HEK293 (cell line): ENCODE results near the gene LYST.

Experiments
- CTCF ChIA-PET: fragments of 350-600 bp; formaldehyde crosslinking; extraction: SDS; loops from one replicate; lab custom pipeline; 2021; ENCODE audit warnings: antibody characterized with exemption; lab: Yijun Ruan, JAX
- POLR2A ChIA-PET: fragments of 300-600 bp; formaldehyde crosslinking; extraction: SDS; loops from one replicate; lab custom pipeline; 2020; ENCODE audit warnings: antibody characterized with exemption, inconsistent platforms; lab: Yijun Ruan, JAX
- H3K27ac ChIP-seq: fragments of 200-500 bp; sonication (Bioruptor generic); 2 replicates; pipeline ENCODE4 v1.5.1; 2014; ENCODE audit warnings: low read depth, low read length, control low read depth, inconsistent platforms; ENCODE audit errors: extremely low read depth
- H3K36me3 ChIP-seq, 2 experiments: fragments of 200-500 bp in 1 of 2; sonication (Bioruptor generic) in 1 of 2; 1 replicate in 1 of 2; 2 replicates in 1 of 2; pipeline ENCODE4 v1.5.1; 2014 to 2017; ENCODE audit warnings: inconsistent platforms in 2 of 2, low read length in 2 of 2; ENCODE audit not compliant: control insufficient read depth in 2 of 2, insufficient read depth in 1 of 2
- H3K4me1 ChIP-seq: fragments of 200-500 bp; sonication (Bioruptor generic); 2 replicates; pipeline ENCODE4 v1.5.1; 2014; ENCODE audit warnings: mild to moderate bottlenecking, low read length, inconsistent platforms; ENCODE audit not compliant: control insufficient read depth, insufficient read depth
- H3K4me3 ChIP-seq: 2 replicates; pipeline ENCODE4 v1.5.1; 2011; ENCODE audit warnings: low read depth, mild to moderate bottlenecking, control low read depth, low read length, moderate library complexity
- H3K9me3 ChIP-seq: fragments of 200-500 bp; sonication (Bioruptor generic); 2 replicates; pipeline ENCODE4 v1.5.1; 2014; ENCODE audit warnings: low read depth, low read length, inconsistent platforms; ENCODE audit not compliant: control insufficient read depth, insufficient read depth
- FEZF1 ChIP-seq: fragments of 450-650 bp; formaldehyde crosslinking; IDR thresholded peaks from 2 replicates; pipeline ENCODE4 v1.5.1; 2016; ENCODE audit warnings: missing biosample characterization, missing genetic modification characterization
- GLIS2 ChIP-seq: fragments of 450-650 bp; formaldehyde crosslinking; IDR thresholded peaks from 2 replicates; pipeline ENCODE4 v1.5.1; 2016; ENCODE audit warnings: missing biosample characterization, missing genetic modification characterization
- IKZF3 ChIP-seq: fragments of 450-650 bp; IDR thresholded peaks from 2 replicates; pipeline ENCODE4 v1.5.0; 2018; ENCODE audit warnings: missing biosample characterization, mild to moderate bottlenecking, missing genetic modification characterization, moderate library complexity
- KLF1 ChIP-seq: fragments of 450-650 bp; formaldehyde crosslinking; IDR thresholded peaks from 2 replicates; pipeline ENCODE4 v1.5.1; 2016; ENCODE audit warnings: missing biosample characterization, missing genetic modification characterization
- KLF9 ChIP-seq: fragments of 450-650 bp; formaldehyde crosslinking; IDR thresholded peaks from 2 replicates; pipeline ENCODE4 v1.5.1; 2016; ENCODE audit warnings: missing biosample characterization, missing genetic modification characterization, low read depth
- MEIS1 ChIP-seq: sonication (generic); formaldehyde crosslinking; IDR thresholded peaks from 2 replicates; pipeline ENCODE4 v1.8.1; 2022; ENCODE audit warnings: missing genetic modification reagents, mild to moderate bottlenecking, borderline replicate concordance
- SETDB1 ChIP-seq: IDR thresholded peaks from one replicate; pipeline ENCODE4 v1.6.1; 2017; ENCODE audit warnings: mild to moderate bottlenecking, low read length, moderate library complexity, mixed read lengths; ENCODE audit not compliant: insufficient read length
- TRIM28 ChIP-seq: IDR thresholded peaks from 2 replicates; pipeline ENCODE4 v1.6.1; 2011; ENCODE audit warnings: low read length, control low read depth, borderline replicate concordance
- YY2 ChIP-seq: fragments of 450-650 bp; formaldehyde crosslinking; IDR thresholded peaks from 2 replicates; pipeline ENCODE4 v1.5.1; 2016; ENCODE audit warnings: missing biosample characterization, missing genetic modification characterization
- ZNF121 ChIP-seq: fragments of 450-650 bp; formaldehyde crosslinking; IDR thresholded peaks from 2 replicates; pipeline ENCODE4 v1.5.1; 2016; ENCODE audit warnings: missing biosample characterization, missing genetic modification characterization
- ZNF221 ChIP-seq: fragments of 450-650 bp; formaldehyde crosslinking; IDR thresholded peaks from 2 replicates; pipeline ENCODE4 v1.5.1; 2017; ENCODE audit warnings: missing biosample characterization, missing genetic modification characterization, borderline replicate concordance
- ZNF24 ChIP-seq: fragments of 450-650 bp; formaldehyde crosslinking; IDR thresholded peaks from 2 replicates; pipeline ENCODE4 v1.5.1; 2016; ENCODE audit warnings: missing biosample characterization, missing genetic modification characterization
- ZNF274 ChIP-seq, 2 experiments: fragments of 200-500 bp in 1 of 2; fragments of 450-650 bp in 1 of 2; sonication (Bioruptor generic) in 1 of 2; formaldehyde crosslinking in 1 of 2; IDR thresholded peaks; 2 replicates each; pipeline versions ENCODE4 v1.5.1 to v1.6.1; 2014 to 2016; ENCODE audit warnings: borderline replicate concordance in 1 of 2, inconsistent platforms in 1 of 2, low read length in 1 of 2, missing biosample characterization in 1 of 2, missing genetic modification characterization in 1 of 2
- ZNF37A ChIP-seq: fragments of 450-650 bp; IDR thresholded peaks from 2 replicates; pipeline ENCODE4 v1.5.1; 2018; ENCODE audit warnings: missing biosample characterization, missing genetic modification characterization
- ZNF473 ChIP-seq: fragments of 450-650 bp; formaldehyde crosslinking; IDR thresholded peaks from 2 replicates; pipeline ENCODE4 v1.5.1; 2017; ENCODE audit warnings: missing biosample characterization, missing genetic modification characterization
- ZNF521 ChIP-seq: fragments of 450-650 bp; formaldehyde crosslinking; IDR thresholded peaks from 2 replicates; pipeline ENCODE4 v1.5.1; 2017; ENCODE audit warnings: missing biosample characterization, mild to moderate bottlenecking, missing genetic modification characterization
- ZNF561 ChIP-seq: fragments of 450-650 bp; IDR thresholded peaks from 2 replicates; pipeline ENCODE4 v1.5.1; 2018; ENCODE audit warnings: missing biosample characterization, missing genetic modification characterization, borderline replicate concordance
- ZNF626 ChIP-seq: fragments of 450-650 bp; sonication (Bioruptor Pico); formaldehyde crosslinking; IDR thresholded peaks from 2 replicates; pipeline ENCODE4 v1.5.1; 2018; ENCODE audit warnings: missing biosample characterization, missing genetic modification characterization, inconsistent platforms
- ZNF660 ChIP-seq: fragments of 450-650 bp; IDR thresholded peaks from 2 replicates; pipeline ENCODE4 v1.5.1; 2018; ENCODE audit warnings: missing biosample characterization, mild to moderate bottlenecking, missing genetic modification characterization
- ZNF76 ChIP-seq: fragments of 450-650 bp; formaldehyde crosslinking; IDR thresholded peaks from 2 replicates; pipeline ENCODE4; 2016; ENCODE audit warnings: low read depth, missing biosample characterization, missing genetic modification characterization, borderline replicate concordance
- ZSCAN30 ChIP-seq: fragments of 450-650 bp; IDR thresholded peaks from 2 replicates; pipeline ENCODE4 v1.5.1; 2018; ENCODE audit warnings: missing biosample characterization, mild to moderate bottlenecking, missing genetic modification characterization, moderate library complexity
- TF ChIP-seq, protein P1 (sequence below): fragments of 450-650 bp; formaldehyde crosslinking; IDR thresholded peaks from 2 replicates; pipeline ENCODE4 v1.5.1; 2016; ENCODE audit warnings: missing biosample characterization, missing genetic modification characterization
- TF ChIP-seq, protein P2 (sequence below): fragments of 450-650 bp; formaldehyde crosslinking; IDR thresholded peaks from 2 replicates; pipeline ENCODE4 v1.5.1; 2016; ENCODE audit warnings: missing biosample characterization, missing genetic modification characterization
- TF ChIP-seq, protein P3 (sequence below): fragments of 450-650 bp; formaldehyde crosslinking; IDR thresholded peaks from 2 replicates; pipeline ENCODE4 v1.5.1; 2016; ENCODE audit warnings: missing biosample characterization, missing genetic modification characterization
- TF ChIP-seq, protein P4 (sequence below): IDR thresholded peaks from 2 replicates; pipeline ENCODE4 v1.6.1; 2011; ENCODE audit warnings: mild to moderate bottlenecking, low read depth, low read length, borderline replicate concordance
- TF ChIP-seq, protein P5 (sequence below): fragments of 450-650 bp; formaldehyde crosslinking; IDR thresholded peaks from 2 replicates; pipeline ENCODE4 v1.5.1; 2016; ENCODE audit warnings: missing biosample characterization, missing genetic modification characterization

Gene LYST

DNA sequence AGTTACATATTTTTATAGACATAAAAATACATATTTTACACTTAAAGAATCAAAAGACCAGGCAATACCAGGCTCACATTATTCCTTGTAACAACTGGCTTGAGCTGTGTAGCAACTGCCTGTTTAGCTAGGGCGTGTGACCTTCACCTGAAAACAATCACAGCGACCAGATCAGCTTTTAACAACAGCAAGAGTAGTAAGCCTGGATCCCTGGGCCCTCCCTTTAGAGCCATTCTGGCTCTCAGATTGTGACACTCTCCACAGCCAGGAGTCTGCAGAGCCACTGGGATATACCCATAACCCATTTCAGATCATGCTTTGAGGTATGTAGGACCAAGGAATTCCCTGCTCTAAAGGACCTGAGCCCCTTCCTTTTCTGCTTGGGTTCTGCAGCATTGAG is 187.7 kb downstream of the LYST start:
- Histone ChIP-seq H3K9me3 (no peaks in the 10 kb centered on the region), H3K36me3 (peaks cover 0 to 19% of the 10 kb centered on the region in 2 experiments; a peak in 1 of 3 replicates), H3K4me1 (no peaks in the 10 kb centered on the region), H3K27ac (no peak overlapping the region), H3K4me3 (no peak overlapping the region)
- no peak for TF ChIP-seq MEIS1
- no peak for TF ChIP-seq KLF1 (tag by site-specific recombination)
- TF ChIP-seq, protein P1, sequence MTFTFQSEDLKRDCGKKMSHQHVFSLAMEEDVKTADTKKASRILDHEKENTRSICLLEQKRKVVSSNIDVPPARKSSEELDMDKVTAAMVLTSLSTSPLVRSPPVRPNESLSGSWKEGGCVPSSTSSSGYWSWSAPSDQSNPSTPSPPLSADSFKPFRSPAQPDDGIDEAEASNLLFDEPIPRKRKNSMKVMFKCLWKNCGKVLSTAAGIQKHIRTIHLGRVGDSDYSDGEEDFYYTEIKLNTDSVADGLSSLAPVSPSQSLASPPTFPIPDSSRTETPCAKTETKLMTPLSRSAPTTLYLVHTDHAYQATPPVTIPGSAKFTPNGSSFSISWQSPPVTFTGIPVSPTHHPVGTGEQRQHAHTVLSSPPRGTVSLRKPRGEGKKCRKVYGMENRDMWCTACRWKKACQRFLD, result no peak
- TF ChIP-seq ZNF660, result no peak
- TF ChIP-seq ZNF24 (tag by site-specific recombination), result no peak
- TF ChIP-seq, protein P2, sequence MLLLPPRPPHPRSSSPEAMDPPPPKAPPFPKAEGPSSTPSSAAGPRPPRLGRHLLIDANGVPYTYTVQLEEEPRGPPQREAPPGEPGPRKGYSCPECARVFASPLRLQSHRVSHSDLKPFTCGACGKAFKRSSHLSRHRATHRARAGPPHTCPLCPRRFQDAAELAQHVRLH, result no peak
- no peak for TF ChIP-seq ZNF473 (tag by site-specific recombination)
- no peak for TF ChIP-seq KLF9 (tag by site-specific recombination)
- TF ChIP-seq ZSCAN30 (tag by site-specific recombination), result no peak
- TF ChIP-seq IKZF3, result no peak
- TF ChIP-seq ZNF121 (tag by site-specific recombination), result no peak
- TF ChIP-seq, protein P3, sequence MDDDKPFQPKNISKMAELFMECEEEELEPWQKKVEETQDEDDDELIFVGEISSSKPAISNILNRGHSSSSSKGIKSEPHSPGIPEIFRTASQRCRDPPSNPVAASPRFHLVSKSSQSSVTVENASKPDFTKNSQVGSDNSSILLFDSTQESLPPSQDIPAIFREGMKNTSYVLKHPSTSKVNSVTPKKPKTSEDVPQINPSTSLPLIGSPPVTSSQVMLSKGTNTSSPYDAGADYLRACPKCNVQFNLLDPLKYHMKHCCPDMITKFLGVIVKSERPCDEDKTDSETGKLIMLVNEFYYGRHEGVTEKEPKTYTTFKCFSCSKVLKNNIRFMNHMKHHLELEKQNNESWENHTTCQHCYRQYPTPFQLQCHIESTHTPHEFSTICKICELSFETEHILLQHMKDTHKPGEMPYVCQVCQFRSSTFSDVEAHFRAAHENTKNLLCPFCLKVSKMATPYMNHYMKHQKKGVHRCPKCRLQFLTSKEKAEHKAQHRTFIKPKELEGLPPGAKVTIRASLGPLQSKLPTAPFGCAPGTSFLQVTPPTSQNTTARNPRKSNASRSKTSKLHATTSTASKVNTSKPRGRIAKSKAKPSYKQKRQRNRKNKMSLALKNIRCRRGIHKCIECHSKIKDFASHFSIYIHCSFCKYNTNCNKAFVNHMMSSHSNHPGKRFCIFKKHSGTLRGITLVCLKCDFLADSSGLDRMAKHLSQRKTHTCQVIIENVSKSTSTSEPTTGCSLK (tag by site-specific recombination), result no peak
- no peak for TF ChIP-seq ZNF521
- ChIA-PET POLR2A (interaction anchor here (0.5 kb wide), 1 partner anchor 18 kb away, joined by 5 read pairs; no protein-coding TSS in a partner anchor), CTCF (interaction anchor here (0.6 to 1.1 kb wide), 5 partner anchors 18 to 296 kb away, joined by 3 to 4 read pairs (median 3); no protein-coding TSS in a partner anchor)

DNA sequence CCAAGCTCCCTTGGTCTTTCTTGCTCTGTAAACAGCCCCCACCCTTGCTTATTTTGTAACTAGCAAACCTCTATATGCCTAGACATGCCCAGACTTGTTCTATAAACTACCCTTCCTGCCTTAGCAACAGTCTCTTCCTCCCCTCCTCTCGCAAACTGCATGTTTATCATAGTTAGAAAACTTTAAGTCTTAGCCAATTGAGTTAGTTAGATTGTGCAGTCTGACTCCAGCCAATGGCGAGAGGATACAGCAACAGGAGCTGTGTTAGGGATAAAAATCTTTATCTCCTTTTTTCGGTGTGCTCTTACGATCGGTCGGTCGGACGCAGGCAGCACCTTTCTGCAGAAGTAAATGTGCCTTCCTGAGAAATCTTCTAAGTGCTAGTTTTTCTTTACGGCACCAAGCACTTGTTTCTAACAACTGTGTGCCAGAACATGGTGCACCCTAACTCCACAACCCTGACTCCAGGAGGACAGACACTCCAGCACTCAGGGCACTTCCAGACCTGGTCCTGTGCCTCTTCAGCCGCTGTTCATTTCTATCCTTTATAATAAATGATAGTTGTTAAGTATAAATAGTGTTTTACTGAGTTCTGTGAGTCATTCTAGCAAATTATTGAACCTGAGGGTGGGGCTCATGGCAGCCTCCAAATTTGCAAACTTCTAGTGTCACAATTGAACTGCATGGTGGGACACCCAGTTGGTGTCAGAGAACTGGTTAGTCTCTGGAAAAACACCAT is 191.4 kb downstream of the LYST start:
- H3K9me3 ChIP-seq, result no peaks in the 10 kb centered on the region
- CTCF ChIA-PET, result interaction anchor here (1.1 kb wide), 1 partner anchor 118 kb away, joined by 3 read pairs; no protein-coding TSS in a partner anchor
- TF ChIP-seq FEZF1 (tag by site-specific recombination), result no peak
- TF ChIP-seq IKZF3, result no peak
- 0 out of 2 replicates have a peak, but pooled peaks have one; percentile 25 for TF ChIP-seq ZNF24 (tag by site-specific recombination)
- no peak for TF ChIP-seq GLIS2 (tag by site-specific recombination)
- TF ChIP-seq, protein P4, sequence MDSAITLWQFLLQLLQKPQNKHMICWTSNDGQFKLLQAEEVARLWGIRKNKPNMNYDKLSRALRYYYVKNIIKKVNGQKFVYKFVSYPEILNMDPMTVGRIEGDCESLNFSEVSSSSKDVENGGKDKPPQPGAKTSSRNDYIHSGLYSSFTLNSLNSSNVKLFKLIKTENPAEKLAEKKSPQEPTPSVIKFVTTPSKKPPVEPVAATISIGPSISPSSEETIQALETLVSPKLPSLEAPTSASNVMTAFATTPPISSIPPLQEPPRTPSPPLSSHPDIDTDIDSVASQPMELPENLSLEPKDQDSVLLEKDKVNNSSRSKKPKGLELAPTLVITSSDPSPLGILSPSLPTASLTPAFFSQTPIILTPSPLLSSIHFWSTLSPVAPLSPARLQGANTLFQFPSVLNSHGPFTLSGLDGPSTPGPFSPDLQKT, result no peak
- no peak for TF ChIP-seq ZNF37A (tag by site-specific recombination)
- no peak for TF ChIP-seq ZNF76 (tag by site-specific recombination)
- peak; percentile 99 for TF ChIP-seq TRIM28
- TF ChIP-seq, protein P5, sequence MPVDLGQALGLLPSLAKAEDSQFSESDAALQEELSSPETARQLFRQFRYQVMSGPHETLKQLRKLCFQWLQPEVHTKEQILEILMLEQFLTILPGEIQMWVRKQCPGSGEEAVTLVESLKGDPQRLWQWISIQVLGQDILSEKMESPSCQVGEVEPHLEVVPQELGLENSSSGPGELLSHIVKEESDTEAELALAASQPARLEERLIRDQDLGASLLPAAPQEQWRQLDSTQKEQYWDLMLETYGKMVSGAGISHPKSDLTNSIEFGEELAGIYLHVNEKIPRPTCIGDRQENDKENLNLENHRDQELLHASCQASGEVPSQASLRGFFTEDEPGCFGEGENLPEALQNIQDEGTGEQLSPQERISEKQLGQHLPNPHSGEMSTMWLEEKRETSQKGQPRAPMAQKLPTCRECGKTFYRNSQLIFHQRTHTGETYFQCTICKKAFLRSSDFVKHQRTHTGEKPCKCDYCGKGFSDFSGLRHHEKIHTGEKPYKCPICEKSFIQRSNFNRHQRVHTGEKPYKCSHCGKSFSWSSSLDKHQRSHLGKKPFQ (tag by site-specific recombination), result no peak
- TF ChIP-seq ZNF626, result no peak
- TF ChIP-seq ZNF221 (tag by site-specific recombination), result no peak
- TF ChIP-seq YY2 (tag by site-specific recombination), result no peak
- TF ChIP-seq ZNF274 (IDR thresholded peaks at IDR 0.05; ENCODE audit: low read length), result no peak
- TF ChIP-seq ZNF274 (tag by site-specific recombination; IDR thresholded peaks at IDR 0.05; ENCODE audit: borderline replicate concordance), result no peak
- 0 out of 2 replicates have a peak, but pooled peaks have one; percentile 30 for TF ChIP-seq ZNF561 (tag by site-specific recombination)
- peak; percentile 100 for TF ChIP-seq SETDB1

More for the DNA sequence above, 191.4 kb downstream of the LYST start:
- POLR2A ChIA-PET, result no interaction called here
- Histone ChIP-seq H3K4me1 (no peaks in the 10 kb centered on the region), H3K4me3 (no peak overlapping the region), H3K36me3 (peaks cover 0 to 21% of the 10 kb centered on the region in 2 experiments; a peak in 1 of 3 replicates), H3K27ac (no peak overlapping the region)
